Right atrium auricular region (tissue), 2 donors: ENCODE results near the gene PRRT4. TPM values are rescaled to one million over a fixed set of nuclear protein-coding genes. Genes with fewer than 3 reads are reported as not detected.

Experiments
- DNase-seq: peaks from one replicate; pipeline ENCODE4 v3.0.0-alpha.2; 2019; ENCODE audit warnings: low spot score
- H3K27ac ChIP-seq, 2 donors: fragments of 200-600 bp; sonication (generic); 1 replicate in 1 of 2; 2 replicates in 1 of 2; pipeline ENCODE4 v1.5.1; 2016 to 2019
- H3K27me3 ChIP-seq, 2 donors: fragments of 200-600 bp; sonication (generic); one replicate each; pipeline versions ENCODE4 v1.5.1 to v1.6.0; 2017 to 2019
- H3K36me3 ChIP-seq: fragments of 200-600 bp; sonication (generic); one replicate; pipeline ENCODE4 v1.5.1; 2016
- H3K4me1 ChIP-seq, 2 donors: fragments of 200-600 bp; sonication (generic); one replicate each; pipeline versions ENCODE4 v1.5.1 to v1.6.0; 2017 to 2019
- H3K4me3 ChIP-seq, 2 donors: fragments of 200-600 bp; sonication (generic); 1 replicate in 1 of 2; 2 replicates in 1 of 2; pipeline ENCODE4 v1.5.1; 2017 to 2019; ENCODE audit warnings: mild to moderate bottlenecking in 1 of 2, moderate library complexity in 1 of 2
- H3K9me3 ChIP-seq, 2 donors: fragments of 200-600 bp; sonication (generic); one replicate each; pipeline ENCODE4 v1.5.1; 2019
- total RNA-seq, 2 donors: library from RNA; depleted of rRNA; stranded (reverse); fragments of >200 nt; gene quantifications; one replicate each; pipeline ENCODE4 v1.1.0, GENCODE V29; 2016
- TF ChIP-seq, protein P1 (sequence below), 2 donors: fragments of 200-600 bp; sonication (generic); IDR thresholded peaks; one replicate each; pipeline ENCODE4 v1.5.1; 2019; ENCODE audit warnings: antibody characterized with exemption in 2 of 2

The PRRT4 gene
- total RNA-seq, 2 donors from 2014 or later: 0.37 to 1.1 TPM

DNA sequence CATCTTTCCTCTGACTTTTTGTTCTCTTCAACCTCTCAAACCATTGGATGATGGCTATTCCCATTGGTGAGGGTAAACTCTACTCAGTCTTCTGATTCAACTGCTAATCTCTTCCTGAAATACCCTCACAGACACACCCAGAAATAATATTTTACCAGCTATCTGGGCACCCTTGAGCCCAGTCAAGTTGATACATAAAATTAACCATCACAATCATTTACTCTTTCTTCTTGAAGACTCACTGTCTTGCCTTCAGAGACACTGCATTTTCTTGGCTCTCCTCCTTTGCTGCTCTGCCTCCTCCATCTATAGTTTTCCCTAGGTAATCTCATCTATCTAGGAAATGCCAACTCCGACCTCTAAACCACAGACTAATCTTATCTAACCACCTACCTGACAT lies 12.6 kb upstream of the PRRT4 start:
- Histone ChIP-seq H3K9me3 (no peaks in the 10 kb centered on the region), H3K4me1 (no peaks in the 10 kb centered on the region), H3K27ac (no peak overlapping the region), H3K27me3 (no peaks in the 10 kb centered on the region), H3K4me3 (no peak overlapping the region), H3K36me3 (no peaks in the 10 kb centered on the region)
- TF ChIP-seq, protein P1, sequence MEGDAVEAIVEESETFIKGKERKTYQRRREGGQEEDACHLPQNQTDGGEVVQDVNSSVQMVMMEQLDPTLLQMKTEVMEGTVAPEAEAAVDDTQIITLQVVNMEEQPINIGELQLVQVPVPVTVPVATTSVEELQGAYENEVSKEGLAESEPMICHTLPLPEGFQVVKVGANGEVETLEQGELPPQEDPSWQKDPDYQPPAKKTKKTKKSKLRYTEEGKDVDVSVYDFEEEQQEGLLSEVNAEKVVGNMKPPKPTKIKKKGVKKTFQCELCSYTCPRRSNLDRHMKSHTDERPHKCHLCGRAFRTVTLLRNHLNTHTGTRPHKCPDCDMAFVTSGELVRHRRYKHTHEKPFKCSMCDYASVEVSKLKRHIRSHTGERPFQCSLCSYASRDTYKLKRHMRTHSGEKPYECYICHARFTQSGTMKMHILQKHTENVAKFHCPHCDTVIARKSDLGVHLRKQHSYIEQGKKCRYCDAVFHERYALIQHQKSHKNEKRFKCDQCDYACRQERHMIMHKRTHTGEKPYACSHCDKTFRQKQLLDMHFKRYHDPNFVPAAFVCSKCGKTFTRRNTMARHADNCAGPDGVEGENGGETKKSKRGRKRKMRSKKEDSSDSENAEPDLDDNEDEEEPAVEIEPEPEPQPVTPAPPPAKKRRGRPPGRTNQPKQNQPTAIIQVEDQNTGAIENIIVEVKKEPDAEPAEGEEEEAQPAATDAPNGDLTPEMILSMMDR (IDR thresholded peaks at IDR 0.05): no peak
- DNase-seq: no peak

DNA sequence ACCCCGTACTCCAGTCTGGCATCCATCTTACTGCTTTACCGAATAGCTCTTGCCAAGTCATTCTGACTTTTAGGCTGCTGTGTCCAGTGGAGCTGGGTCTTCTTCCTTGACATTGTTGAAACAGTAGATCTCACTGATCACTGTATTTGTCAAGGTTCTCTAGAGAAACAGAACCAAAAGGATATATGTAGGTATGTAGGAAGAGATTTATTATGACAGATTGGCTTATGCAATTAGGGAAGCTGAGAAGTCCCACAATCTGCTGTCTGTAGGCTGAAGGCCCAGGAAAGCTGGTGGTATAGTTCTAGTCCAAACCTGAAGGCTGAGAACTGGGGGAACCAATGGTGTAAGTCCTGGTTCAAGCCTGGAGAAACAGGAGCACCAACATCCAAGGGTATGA lies 12.1 kb upstream of the PRRT4 start:
- Histone ChIP-seq H3K4me3 (no peak overlapping the region), H3K27me3 (no peaks in the 10 kb centered on the region), H3K9me3 (no peaks in the 10 kb centered on the region), H3K27ac (no peak overlapping the region), H3K36me3 (no peaks in the 10 kb centered on the region), H3K4me1 (no peaks in the 10 kb centered on the region)
- DNase-seq: no peak
- TF ChIP-seq, protein P1 (IDR thresholded peaks at IDR 0.05): no peak

DNA sequence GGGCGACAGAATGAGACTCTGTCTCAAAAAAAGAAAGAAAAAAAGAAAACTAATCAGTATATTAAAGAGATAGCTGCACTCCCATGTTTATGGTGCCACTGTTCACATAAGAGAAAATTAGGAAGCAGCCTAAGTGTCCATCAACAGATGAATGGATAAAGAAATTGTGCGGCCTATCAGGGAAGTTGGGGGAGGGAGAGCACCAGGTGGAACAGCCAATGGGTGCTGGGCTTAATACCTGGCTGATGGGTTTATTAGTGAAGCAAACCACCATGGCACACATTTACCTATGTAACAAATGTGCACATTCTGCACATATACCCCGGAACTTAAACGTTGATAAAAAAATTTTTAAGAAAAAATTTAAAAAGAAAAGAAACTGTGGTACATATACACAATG lies 9.0 kb upstream of the PRRT4 start:
- Histone ChIP-seq H3K4me3 (no peak overlapping the region), H3K27ac (no peak overlapping the region), H3K9me3 (no peaks in the 10 kb centered on the region), H3K4me1 (no peaks in the 10 kb centered on the region), H3K36me3 (no peaks in the 10 kb centered on the region), H3K27me3 (no peaks in the 10 kb centered on the region)
- TF ChIP-seq, protein P1 (IDR thresholded peaks at IDR 0.05): no peak
- no peak for DNase-seq

DNA sequence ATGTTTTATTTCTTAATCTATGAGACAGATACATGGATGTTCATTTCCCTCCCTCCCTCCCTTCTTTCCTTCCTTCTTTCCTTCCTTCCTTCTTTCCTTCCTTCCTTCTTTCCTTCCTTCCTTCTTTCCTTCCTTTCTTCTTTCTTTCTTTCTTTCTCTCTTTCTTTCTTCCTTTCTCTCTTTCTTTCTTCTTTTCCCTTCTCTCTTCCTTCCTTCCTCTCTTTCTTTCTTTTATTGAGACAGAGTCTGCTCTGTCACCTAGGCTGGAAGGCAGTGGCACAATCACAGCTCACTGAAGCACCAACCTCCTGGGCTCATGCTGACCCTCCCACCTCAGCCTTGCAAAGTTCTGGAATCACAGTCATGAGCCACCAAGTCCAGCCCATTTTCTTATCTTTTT lies 5.5 kb upstream of the PRRT4 start:
- no peak overlapping the region for H3K27ac ChIP-seq
- H3K9me3 ChIP-seq: no peaks in the 10 kb centered on the region
- DNase-seq: no peak
- TF ChIP-seq, protein P1 (IDR thresholded peaks at IDR 0.05): no peak
- H3K4me1 ChIP-seq: peaks cover 0 to 1% of the 10 kb centered on the region in 2 donors
- no peaks in the 10 kb centered on the region for H3K27me3 ChIP-seq
- no peak overlapping the region for H3K4me3 ChIP-seq
- no peaks in the 10 kb centered on the region for H3K36me3 ChIP-seq

DNA sequence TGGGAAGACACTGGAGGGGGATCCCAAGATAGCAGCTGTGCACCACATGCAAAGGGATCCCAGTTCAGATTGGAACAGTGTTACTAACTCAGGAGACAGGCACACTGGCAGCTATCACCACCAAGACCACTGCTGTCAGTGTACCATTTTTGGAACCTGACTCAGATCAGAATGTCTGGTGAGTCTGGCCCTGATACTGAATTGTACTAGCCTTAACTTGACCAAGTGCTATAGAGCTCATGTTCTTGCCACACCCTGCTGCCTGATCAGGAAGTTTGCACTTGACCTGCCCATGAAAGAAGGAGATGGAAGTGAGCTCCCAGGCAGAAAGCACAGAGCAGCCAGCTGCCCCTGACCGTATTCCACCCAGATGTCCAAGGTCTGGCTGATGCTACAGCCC lies 4.8 kb upstream of the PRRT4 start:
- DNase-seq: no peak
- H3K9me3 ChIP-seq: no peaks in the 10 kb centered on the region
- H3K36me3 ChIP-seq: no peaks in the 10 kb centered on the region
- H3K4me3 ChIP-seq: no peak overlapping the region
- TF ChIP-seq, protein P1 (IDR thresholded peaks at IDR 0.05): no peak
- peaks cover 0 to 5% of the 10 kb centered on the region in 2 donors for H3K4me1 ChIP-seq
- H3K27me3 ChIP-seq: no peaks in the 10 kb centered on the region
- no peak overlapping the region for H3K27ac ChIP-seq

DNA sequence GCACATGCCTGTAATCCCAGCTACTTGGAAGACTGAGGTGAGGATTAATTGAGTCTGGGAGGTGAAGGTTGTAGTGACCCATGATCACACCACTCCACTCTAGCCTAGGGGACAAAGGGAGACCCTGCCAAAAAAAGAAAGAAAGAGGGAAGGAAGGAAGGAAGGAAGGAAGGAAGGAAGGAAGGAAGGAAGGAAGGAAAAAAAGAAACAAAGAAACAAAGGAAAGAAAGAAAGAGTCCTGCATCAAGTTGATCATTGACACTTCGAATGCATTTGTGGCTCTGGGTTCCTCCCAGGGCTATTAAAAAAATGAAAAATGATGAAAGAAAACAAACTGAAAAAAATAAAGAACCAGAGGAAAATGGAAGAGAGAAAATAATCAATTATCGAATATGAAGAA lies 3.9 kb upstream of the PRRT4 start:
- TF ChIP-seq, protein P1 (IDR thresholded peaks at IDR 0.05): no peak
- no peak overlapping the region for H3K4me3 ChIP-seq
- H3K4me1 ChIP-seq: peaks cover 0 to 14% of the 10 kb centered on the region in 2 donors
- no peaks in the 10 kb centered on the region for H3K27me3 ChIP-seq
- H3K27ac ChIP-seq: no peak overlapping the region
- no peaks in the 10 kb centered on the region for H3K36me3 ChIP-seq
- H3K9me3 ChIP-seq: no peaks in the 10 kb centered on the region
- DNase-seq: no peak
